ENCODE measurements around the gene RPTOR.

- TF ChIP-seq CTCF (conservative IDR thresholded peaks at IDR 0.05; ENCODE audit: low read depth, low read length) (0 out of 2 replicates have a peak, but pooled peaks have one; percentile 16), EZH2 (IDR thresholded peaks at IDR 0.05; ENCODE audit: low read length, unreplicated experiment) (no peak)
These were observed 452.0 kb downstream of the RPTOR start for GRCh38 chr17:80996422-80997305.
